Osteocyte (in vitro differentiated cells): ENCODE data around the gene CCDC91. TPM values are rescaled to one million over a fixed set of nuclear protein-coding genes. Genes with fewer than 3 reads are reported as not detected.

Experiments
- DNase-seq: peaks from one replicate; pipeline ENCODE4 v3.0.0; 2021; ENCODE audit warnings: mixed read lengths; ENCODE audit not compliant: unreplicated experiment; ENCODE audit errors: extremely low spot score
- H3K27ac Mint-ChIP-seq: one replicate; pipeline ENCODE4 v1.8.0; 2021; ENCODE audit warnings: mild to moderate bottlenecking, mixed read lengths; ENCODE audit not compliant: unreplicated experiment
- H3K27me3 Mint-ChIP-seq: one replicate; pipeline ENCODE4 v1.8.0; 2021; ENCODE audit warnings: mixed read lengths; ENCODE audit not compliant: unreplicated experiment
- H3K36me3 Mint-ChIP-seq: one replicate; pipeline ENCODE4 v1.8.0; 2021; ENCODE audit warnings: mixed read lengths; ENCODE audit not compliant: unreplicated experiment
- H3K4me1 Mint-ChIP-seq: one replicate; pipeline ENCODE4 v1.8.0; 2021; ENCODE audit warnings: mixed read lengths; ENCODE audit not compliant: unreplicated experiment
- H3K4me3 Mint-ChIP-seq: one replicate; pipeline ENCODE4 v1.8.0; 2021; ENCODE audit warnings: mild to moderate bottlenecking, moderate library complexity, mixed read lengths; ENCODE audit not compliant: unreplicated experiment
- H3K9me3 Mint-ChIP-seq: one replicate; pipeline ENCODE4 v1.8.0; 2021; ENCODE audit warnings: mixed read lengths; ENCODE audit not compliant: unreplicated experiment
- CTCF ChIP-seq: fragments of 200-600 bp; sonication (generic); IDR thresholded peaks from 2 replicates; pipeline ENCODE4 v1.5.0; 2021; ENCODE audit warnings: antibody characterized with exemption, mild to moderate bottlenecking, moderate library complexity
- total RNA-seq: library from RNA; stranded (reverse); gene quantifications from 2 replicates; pipeline ENCODE4 v1.2.1, GENCODE V29; 2021

The CCDC91 gene
- total RNA-seq, 1 donor from 2014 or later: 17.5 TPM

GRCh38 chr12:28219827-28220226, 29.6 kb downstream of the CCDC91 start:
- Mint-ChIP-seq H3K9me3 (peaks cover 17% of the 10 kb centered on the region), H3K36me3 (peaks cover 2% of the 10 kb centered on the region), H3K4me1 (no peaks in the 10 kb centered on the region)

GRCh38 chr12:28222081-28222700, 31.9 kb downstream of the CCDC91 start:
- peaks cover 17% of the 10 kb centered on the region for H3K9me3 Mint-ChIP-seq
- no peak for DNase-seq
- H3K27ac Mint-ChIP-seq: no peak overlapping the region
- no peaks in the 10 kb centered on the region for H3K4me1 Mint-ChIP-seq
- no peak overlapping the region for H3K4me3 Mint-ChIP-seq
- no peak for TF ChIP-seq CTCF
- no peaks in the 10 kb centered on the region for H3K27me3 Mint-ChIP-seq
- peaks cover 2% of the 10 kb centered on the region for H3K36me3 Mint-ChIP-seq

More at GRCh38 chr12:28219827-28220226, 29.6 kb downstream of the CCDC91 start:
- no peak for DNase-seq
- Mint-ChIP-seq H3K27ac (no peak overlapping the region), H3K4me3 (no peak overlapping the region), H3K27me3 (no peaks in the 10 kb centered on the region)
- no peak for TF ChIP-seq CTCF

- H3K4me3 Mint-ChIP-seq: no peak overlapping the region
- H3K27me3 Mint-ChIP-seq: no peaks in the 10 kb centered on the region
- H3K36me3 Mint-ChIP-seq: peaks cover 4% of the 10 kb centered on the region
- no peaks in the 10 kb centered on the region for H3K4me1 Mint-ChIP-seq
- H3K27ac Mint-ChIP-seq: no peak overlapping the region
- peaks cover 8% of the 10 kb centered on the region for H3K9me3 Mint-ChIP-seq
- no peak for DNase-seq
- no peak for TF ChIP-seq CTCF
Observed at GRCh38 chr12:28223025-28223554, 32.8 kb downstream of the CCDC91 start.

GRCh38 chr12:28223858-28224257, 33.6 kb downstream of the CCDC91 start:
- peaks cover 2% of the 10 kb centered on the region for H3K36me3 Mint-ChIP-seq
- peaks cover 3% of the 10 kb centered on the region for H3K9me3 Mint-ChIP-seq
- TF ChIP-seq CTCF: no peak
- no peaks in the 10 kb centered on the region for H3K4me1 Mint-ChIP-seq
- no peak overlapping the region for H3K4me3 Mint-ChIP-seq
- DNase-seq: no peak
- no peak overlapping the region for H3K27ac Mint-ChIP-seq
- no peaks in the 10 kb centered on the region for H3K27me3 Mint-ChIP-seq

GRCh38 chr12:28226705-28227104, 36.4 kb downstream of the CCDC91 start:
- peaks cover 2% of the 10 kb centered on the region for H3K36me3 Mint-ChIP-seq
- no peak for TF ChIP-seq CTCF
- H3K9me3 Mint-ChIP-seq: no peaks in the 10 kb centered on the region
- no peaks in the 10 kb centered on the region for H3K4me1 Mint-ChIP-seq
- H3K4me3 Mint-ChIP-seq: no peak overlapping the region
- no peak overlapping the region for H3K27ac Mint-ChIP-seq
- DNase-seq: no peak
- no peaks in the 10 kb centered on the region for H3K27me3 Mint-ChIP-seq
